Calu3 (cell line): ENCODE data around the gene MASP2. TPM values are rescaled to one million over a fixed set of nuclear protein-coding genes. Genes with fewer than 3 reads are reported as not detected.
A peak's percentile ranks its signal among the peaks of the same experiment; 100 is the strongest.

Source experiments
- BruUV-seq: library from RNA; stranded (reverse); fragments of 400-500 nt; replicated peaks from 2 replicates; lab custom pipeline; 2021; lab: Mats Ljungman, UMichigan
- CTCF ChIA-PET: fragments of 300-600 bp; sonication (Branson Sonifier 250); formaldehyde crosslinking; loops from one replicate; lab custom pipeline; 2022; ENCODE audit warnings: antibody characterized with exemption; lab: Charles Lee
- DNase-seq: peaks from one replicate; pipeline ENCODE4 v3.0.0; 2022
- H3K27ac Mint-ChIP-seq: one replicate; pipeline ENCODE4 v1.8.0; 2022; ENCODE audit warnings: mixed read lengths; ENCODE audit not compliant: unreplicated experiment
- H3K27me3 Mint-ChIP-seq: one replicate; pipeline ENCODE4 v1.8.0; 2022; ENCODE audit warnings: mixed read lengths; ENCODE audit not compliant: unreplicated experiment
- H3K36me3 Mint-ChIP-seq: one replicate; pipeline ENCODE4 v1.8.0; 2022; ENCODE audit warnings: mild to moderate bottlenecking, moderate library complexity, mixed read lengths; ENCODE audit not compliant: insufficient read depth, unreplicated experiment
- H3K4me1 Mint-ChIP-seq: one replicate; pipeline ENCODE4 v1.8.0; 2022; ENCODE audit warnings: mild to moderate bottlenecking, low read depth, mixed read lengths; ENCODE audit not compliant: unreplicated experiment
- H3K4me3 Mint-ChIP-seq: one replicate; pipeline ENCODE4 v1.8.0; 2022; ENCODE audit warnings: mild to moderate bottlenecking, low read depth, moderate library complexity, mixed read lengths; ENCODE audit not compliant: unreplicated experiment
- H3K9me3 Mint-ChIP-seq: one replicate; pipeline ENCODE4 v1.8.0; 2022; ENCODE audit warnings: low read depth, mixed read lengths; ENCODE audit not compliant: unreplicated experiment
- CTCF ChIP-seq: fragments of 200-600 bp; IDR thresholded peaks from one replicate; pipeline ENCODE4 v1.8.0; 2022; ENCODE audit warnings: antibody characterized with exemption; ENCODE audit not compliant: unreplicated experiment
- intact Hi-C: fragments of 100-400 bp; cut with micrococcal nuclease; formaldehyde crosslinking; loops from one replicate; pipeline ENCODE4 v1.10.0; 2022; ENCODE audit not compliant: unreplicated experiment
- total RNA-seq: library from RNA; stranded (reverse); gene quantifications from 2 replicates; pipeline ENCODE4 v1.2.3, GENCODE V29; 2022

MASP2 gene
- total RNA-seq, 1 experiment from 2014 or later, result not detected

- CTCF ChIA-PET, result no interaction called here
- Mint-ChIP-seq H3K27ac (no peak overlapping the region), H3K4me1 (no peaks in the 10 kb centered on the region), H3K4me3 (no peak overlapping the region), H3K36me3 (peaks cover 54% of the 10 kb centered on the region), H3K9me3 (no peaks in the 10 kb centered on the region), H3K27me3 (no peaks in the 10 kb centered on the region)
- DNase-seq, result no peak
- TF ChIP-seq CTCF, result no peak
- no TSS peak for BruUV-seq
- intact Hi-C loops, result no loop called here
These were observed 15.9 kb upstream of the MASP2 start for GRCh38 chr1:11062965-11063401.

DNA sequence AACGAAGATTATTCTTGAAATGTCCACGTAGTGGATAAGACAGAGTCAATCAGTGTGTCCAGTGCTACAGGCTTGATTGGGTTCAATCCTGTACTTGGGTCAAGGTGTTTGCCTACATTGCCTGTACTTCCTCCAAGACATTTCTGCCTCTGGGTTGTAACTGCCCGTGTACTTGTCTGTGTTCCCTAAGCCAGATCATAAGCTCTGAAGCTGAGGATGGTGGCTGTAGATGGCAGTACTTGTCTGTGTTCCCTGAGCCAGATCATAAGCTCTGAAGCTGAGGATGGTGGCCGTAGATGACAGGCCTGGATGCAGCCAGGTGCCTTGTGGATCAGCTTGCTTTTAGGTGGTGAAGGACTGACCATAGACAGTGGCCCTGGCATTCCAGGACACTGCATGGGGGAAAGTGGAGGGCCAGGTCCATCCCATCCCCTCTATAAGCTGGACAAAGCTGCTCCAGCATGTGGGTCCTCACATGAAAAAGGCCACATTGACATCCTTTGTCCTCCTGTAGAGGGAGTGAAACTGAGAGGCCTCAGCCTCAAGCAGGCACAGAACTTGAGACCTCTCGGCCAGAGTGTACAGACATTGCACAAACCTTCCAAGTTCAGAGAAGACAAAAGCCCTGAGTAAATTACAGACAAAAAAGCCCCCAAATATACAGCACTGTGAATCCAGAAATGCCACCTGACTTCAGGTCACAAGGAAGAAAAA lies 14.8 kb upstream of the MASP2 start:
- no peak for TF ChIP-seq CTCF
- H3K4me1 Mint-ChIP-seq, result no peaks in the 10 kb centered on the region
- H3K27me3 Mint-ChIP-seq, result no peaks in the 10 kb centered on the region
- CTCF ChIA-PET, result interaction anchor here (0.6 to 0.7 kb wide), 2 partner anchors 280 to 369 kb away, joined by 3 to 5 read pairs; no protein-coding TSS in a partner anchor
- H3K9me3 Mint-ChIP-seq, result no peaks in the 10 kb centered on the region
- no peak overlapping the region for H3K27ac Mint-ChIP-seq
- no TSS peak for BruUV-seq
- H3K4me3 Mint-ChIP-seq, result no peak overlapping the region
- H3K36me3 Mint-ChIP-seq, result peaks cover 57% of the 10 kb centered on the region
- intact Hi-C loops, result no loop called here
- no peak for DNase-seq

DNA sequence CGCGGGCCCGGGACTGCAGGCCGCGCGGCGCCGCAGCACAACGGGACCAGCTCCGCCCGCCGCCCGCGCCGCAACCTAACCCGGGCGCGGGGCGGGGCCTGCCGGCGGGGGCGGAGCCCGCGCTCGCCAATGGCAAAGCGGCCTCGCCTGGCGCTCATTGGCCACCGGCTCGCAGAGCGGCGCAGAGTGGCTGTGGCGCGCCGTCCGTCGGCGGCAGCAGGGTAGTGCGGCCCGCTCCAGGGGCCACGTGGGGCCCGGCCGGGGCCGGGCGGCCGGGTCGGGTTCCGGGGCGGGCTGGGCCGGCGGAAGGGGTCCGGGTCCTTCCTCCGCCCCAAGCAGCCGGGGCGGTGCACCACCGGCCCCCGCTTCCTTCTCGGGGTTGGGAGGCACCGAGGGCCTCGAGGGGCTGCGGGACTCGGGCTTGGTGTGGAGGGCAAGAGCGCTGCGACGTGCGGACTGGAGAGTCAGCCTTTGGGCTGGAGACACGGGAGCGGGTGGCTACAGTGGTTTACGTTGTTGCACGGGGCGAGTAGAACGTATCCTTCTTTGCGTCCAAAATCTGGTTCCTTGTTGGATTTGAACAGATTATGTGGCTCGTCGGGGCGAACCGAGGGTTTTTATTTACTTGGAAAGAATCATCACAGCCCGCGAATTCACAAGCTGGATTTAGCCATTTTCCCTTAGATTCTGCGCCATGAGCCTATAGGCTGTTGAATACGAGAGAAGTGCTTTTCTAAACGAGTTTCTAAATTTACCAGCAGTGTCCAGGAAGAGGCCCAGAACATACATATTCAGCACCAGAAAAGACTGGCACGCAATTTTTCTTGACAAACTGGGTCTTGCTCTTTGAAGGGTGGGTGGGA lies 13.2 kb upstream of the MASP2 start, which contains the start of gene SRM:
SRM (minus strand) TSS at position 51 of the 863 bp plus-strand sequence. CDS start 75 bp downstream, outside the sequence.
- intact Hi-C loops, result no loop called here
- Mint-ChIP-seq H3K9me3 (no peaks in the 10 kb centered on the region), H3K4me3 (peak within 1 kb of the TSS; percentile 97), H3K36me3 (peaks cover 43% of the 10 kb centered on the region), H3K4me1 (no peaks in the 10 kb centered on the region), H3K27me3 (no peaks in the 10 kb centered on the region), H3K27ac (peak within 1 kb of the TSS; percentile 92)
- CTCF ChIA-PET, result interaction anchor here (1.5 kb wide), 1 partner anchor 22 kb away, joined by 4 read pairs; no protein-coding TSS in a partner anchor
- peak; percentile 56 for TF ChIP-seq CTCF
- peak; percentile 91 for DNase-seq
- TSS peak; percentile 71 for BruUV-seq

- TF ChIP-seq CTCF, result no peak
- Mint-ChIP-seq H3K27ac (peak overlapping the region; percentile 92), H3K4me1 (no peaks in the 10 kb centered on the region), H3K27me3 (no peaks in the 10 kb centered on the region), H3K36me3 (peaks cover 47% of the 10 kb centered on the region), H3K9me3 (no peaks in the 10 kb centered on the region), H3K4me3 (peak overlapping the region; percentile 97)
- DNase-seq, result no peak
- TSS peak; percentile 25 for BruUV-seq
- intact Hi-C loops, result no loop called here
- CTCF ChIA-PET, result interaction anchor here (1.5 kb wide), 1 partner anchor 21 kb away, joined by 4 read pairs; no protein-coding TSS in a partner anchor
These were observed 12.3 kb upstream of the MASP2 start for GRCh38 chr1:11059155-11059967.
